CD8-positive, alpha-beta memory T cell (primary cell): ENCODE data around the gene TARP.

Source experiments
- CTCF ChIA-PET: fragments of 350-600 bp; sonication (Branson Sonifier 250); formaldehyde crosslinking; loops from one replicate; lab custom pipeline; 2021; ENCODE audit warnings: antibody characterized with exemption; lab: Charles Lee
- POLR2A ChIA-PET: fragments of 350-600 bp; sonication (Branson Sonifier 250); formaldehyde crosslinking; loops from one replicate; lab custom pipeline; 2021; ENCODE audit warnings: antibody characterized with exemption; lab: Charles Lee
- DNase-seq, 5 donors: peaks; one replicate each; pipeline versions ENCODE4 v3.0.0 to v3.0.0-alpha.2; 2020 to 2022; ENCODE audit warnings: mixed read lengths in 1 of 5
- H3K27ac ChIP-seq: one replicate; pipeline ENCODE4 v1.7.0; 2013; ENCODE audit warnings: low read depth, mild to moderate bottlenecking, low read length, moderate library complexity
- H3K27me3 ChIP-seq: 2 replicates; pipeline ENCODE4 v1.7.0; 2013; ENCODE audit warnings: low read length, mild to moderate bottlenecking; ENCODE audit not compliant: insufficient read depth, poor library complexity, severe bottlenecking
- H3K36me3 ChIP-seq: 2 replicates; pipeline ENCODE4 v1.7.0; 2013; ENCODE audit warnings: mild to moderate bottlenecking, low read length, moderate library complexity; ENCODE audit not compliant: insufficient read depth
- H3K4me1 ChIP-seq: 2 replicates; pipeline ENCODE4 v1.7.0; 2013; ENCODE audit warnings: mild to moderate bottlenecking, low read length, moderate library complexity; ENCODE audit not compliant: insufficient read depth
- H3K4me3 ChIP-seq: 2 replicates; pipeline ENCODE4 v1.7.0; 2013; ENCODE audit warnings: mild to moderate bottlenecking, low read length
- H3K9me3 ChIP-seq: 2 replicates; pipeline ENCODE4 v1.7.0; 2013; ENCODE audit warnings: mild to moderate bottlenecking, low read length
- H3K27ac Mint-ChIP-seq, 8 donors: one replicate each; pipeline ENCODE4 v1.8.0; 2020 to 2021; ENCODE audit warnings: mixed read lengths in 8 of 8, mild to moderate bottlenecking in 6 of 8, inconsistent platforms in 3 of 8, moderate library complexity in 3 of 8
- H3K27me3 Mint-ChIP-seq, 2 donors: one replicate each; pipeline ENCODE4 v1.8.0; 2020 to 2021; ENCODE audit warnings: mixed read lengths in 2 of 2, mild to moderate bottlenecking in 1 of 2, moderate library complexity in 1 of 2
- H3K36me3 Mint-ChIP-seq, 3 donors: one replicate each; pipeline ENCODE4 v1.8.0; 2020 to 2021; ENCODE audit warnings: mixed read lengths in 3 of 3, inconsistent platforms in 1 of 3, mild to moderate bottlenecking in 1 of 3
- H3K4me1 Mint-ChIP-seq, 3 donors: one replicate each; pipeline ENCODE4 v1.8.0; 2020 to 2021; ENCODE audit warnings: mixed read lengths in 3 of 3, inconsistent platforms in 1 of 3, mild to moderate bottlenecking in 1 of 3
- H3K4me3 Mint-ChIP-seq, 7 donors: one replicate each; pipeline ENCODE4 v1.8.0; 2020 to 2021; ENCODE audit warnings: mixed read lengths in 7 of 7, mild to moderate bottlenecking in 6 of 7, moderate library complexity in 4 of 7, inconsistent platforms in 2 of 7
- H3K9me3 Mint-ChIP-seq, 5 donors: one replicate each; pipeline ENCODE4 v1.8.0; 2020 to 2022; ENCODE audit warnings: mixed read lengths in 5 of 5, mild to moderate bottlenecking in 3 of 5, moderate library complexity in 2 of 5, inconsistent platforms in 1 of 5

The TARP gene

GRCh38 chr7:38283107-38283506, 9.7 kb upstream of the TARP start:
- H3K36me3 Mint-ChIP-seq = no peaks in the 10 kb centered on the region
- H3K27ac Mint-ChIP-seq = no peak overlapping the region
- H3K9me3 ChIP-seq = no peaks in the 10 kb centered on the region
- no peak overlapping the region for H3K4me3 ChIP-seq
- H3K27me3 Mint-ChIP-seq = no peaks in the 10 kb centered on the region
- H3K9me3 Mint-ChIP-seq = no peaks in the 10 kb centered on the region
- H3K4me3 Mint-ChIP-seq = no peak overlapping the region
- ChIA-PET POLR2A (no interaction called here), CTCF (no interaction called here)
- no peak overlapping the region for H3K27ac ChIP-seq
- DNase-seq = no peak
- no peaks in the 10 kb centered on the region for H3K27me3 ChIP-seq
- H3K4me1 Mint-ChIP-seq = peaks cover 0 to 2% (median 0%) of the 10 kb centered on the region in 3 donors
- no peaks in the 10 kb centered on the region for H3K4me1 ChIP-seq
- no peaks in the 10 kb centered on the region for H3K36me3 ChIP-seq

DNA sequence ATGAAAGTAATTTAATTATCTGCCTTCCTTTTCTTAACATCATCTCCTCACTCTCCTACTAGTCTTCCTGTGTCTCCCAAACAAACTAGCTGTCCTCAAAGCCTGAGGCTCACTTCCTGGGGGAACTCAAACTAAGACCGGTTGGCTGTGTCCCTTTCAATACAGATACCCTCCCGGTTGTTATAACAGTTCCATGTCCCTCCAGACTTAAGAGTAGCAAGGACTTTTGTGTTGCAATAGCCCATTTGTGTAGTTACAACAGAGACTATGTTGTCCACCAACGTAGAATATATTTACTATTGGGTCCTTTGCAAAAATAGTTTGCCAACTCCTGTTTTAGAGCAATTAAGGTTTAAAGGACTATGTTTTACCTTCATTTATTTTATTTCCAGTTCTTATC, 8.6 kb upstream of the TARP start:
- no peaks in the 10 kb centered on the region for H3K36me3 ChIP-seq
- no peak overlapping the region for H3K27ac Mint-ChIP-seq
- H3K9me3 ChIP-seq = no peaks in the 10 kb centered on the region
- POLR2A ChIA-PET = no interaction called here
- H3K4me3 Mint-ChIP-seq = no peak overlapping the region
- no peaks in the 10 kb centered on the region for H3K4me1 ChIP-seq
- H3K4me3 ChIP-seq = no peak overlapping the region
- no peaks in the 10 kb centered on the region for H3K36me3 Mint-ChIP-seq
- H3K27ac ChIP-seq = no peak overlapping the region
- CTCF ChIA-PET = no interaction called here
- H3K4me1 Mint-ChIP-seq = peaks cover 0 to 2% (median 0%) of the 10 kb centered on the region in 3 donors
- H3K9me3 Mint-ChIP-seq = no peaks in the 10 kb centered on the region
- no peak for DNase-seq
- H3K27me3 ChIP-seq = no peaks in the 10 kb centered on the region
- no peaks in the 10 kb centered on the region for H3K27me3 Mint-ChIP-seq

- Mint-ChIP-seq H3K4me3 (no peak overlapping the region), H3K36me3 (no peaks in the 10 kb centered on the region), H3K27ac (peak overlapping the region in 1 of 8 donors; percentile 77), H3K4me1 (peaks cover 0 to 2% (median 0%) of the 10 kb centered on the region in 3 donors), H3K27me3 (no peaks in the 10 kb centered on the region), H3K9me3 (no peaks in the 10 kb centered on the region)
- H3K9me3 ChIP-seq = no peaks in the 10 kb centered on the region
- ChIA-PET CTCF (no interaction called here), POLR2A (no interaction called here)
- no peak overlapping the region for H3K27ac ChIP-seq
- H3K27me3 ChIP-seq = no peaks in the 10 kb centered on the region
- no peak for DNase-seq
- no peak overlapping the region for H3K4me3 ChIP-seq
- H3K4me1 ChIP-seq = no peaks in the 10 kb centered on the region
- H3K36me3 ChIP-seq = no peaks in the 10 kb centered on the region
These were observed 7.8 kb upstream of the TARP start for GRCh38 chr7:38281266-38281665.

GRCh38 chr7:38280707-38281106, 7.3 kb upstream of the TARP start:
- Histone ChIP-seq H3K4me3 (no peak overlapping the region), H3K27me3 (no peaks in the 10 kb centered on the region), H3K27ac (no peak overlapping the region), H3K9me3 (no peaks in the 10 kb centered on the region), H3K4me1 (no peaks in the 10 kb centered on the region), H3K36me3 (no peaks in the 10 kb centered on the region)
- Mint-ChIP-seq H3K27ac (peak overlapping the region in 3 of 8 donors; percentile 77 to 87 (median 87)), H3K9me3 (no peaks in the 10 kb centered on the region), H3K4me1 (peaks cover 0 to 2% (median 0%) of the 10 kb centered on the region in 3 donors), H3K4me3 (peak overlapping the region in 2 of 7 donors; percentile 39 to 61), H3K27me3 (no peaks in the 10 kb centered on the region), H3K36me3 (no peaks in the 10 kb centered on the region)
- ChIA-PET CTCF (no interaction called here), POLR2A (no interaction called here)
- no peak for DNase-seq

DNA sequence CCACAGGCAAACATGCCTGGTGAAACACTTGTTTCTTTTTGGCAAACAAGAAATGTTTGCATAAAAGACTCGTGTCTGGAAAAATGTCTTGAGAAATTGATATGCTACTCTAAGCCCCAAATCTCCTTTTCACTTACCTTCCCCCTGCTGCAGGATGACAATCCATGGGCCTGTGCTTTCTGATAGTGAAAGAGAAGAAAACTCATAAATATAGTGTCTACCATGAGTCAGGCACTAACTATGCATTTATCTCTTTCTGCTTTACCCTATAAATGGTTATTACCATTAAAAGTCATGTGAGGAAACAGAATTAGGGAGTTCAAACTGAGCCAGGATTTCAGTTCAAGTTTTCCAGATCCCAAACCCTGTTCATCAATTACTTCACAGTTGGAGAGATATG, 6.6 kb upstream of the TARP start:
- ChIA-PET POLR2A (no interaction called here), CTCF (no interaction called here)
- no peak overlapping the region for H3K27ac Mint-ChIP-seq
- no peak overlapping the region for H3K4me3 Mint-ChIP-seq
- H3K9me3 Mint-ChIP-seq = no peaks in the 10 kb centered on the region
- H3K4me1 Mint-ChIP-seq = peaks cover 0 to 2% (median 0%) of the 10 kb centered on the region in 3 donors
- Histone ChIP-seq H3K9me3 (no peaks in the 10 kb centered on the region), H3K36me3 (no peaks in the 10 kb centered on the region), H3K27ac (no peak overlapping the region), H3K27me3 (no peaks in the 10 kb centered on the region), H3K4me1 (no peaks in the 10 kb centered on the region), H3K4me3 (no peak overlapping the region)
- no peaks in the 10 kb centered on the region for H3K36me3 Mint-ChIP-seq
- no peak for DNase-seq
- no peaks in the 10 kb centered on the region for H3K27me3 Mint-ChIP-seq

- H3K27me3 Mint-ChIP-seq = no peaks in the 10 kb centered on the region
- peaks cover 0 to 2% (median 0%) of the 10 kb centered on the region in 3 donors for H3K4me1 Mint-ChIP-seq
- ChIA-PET CTCF (interaction anchor here (1.5 kb wide), 1 partner anchor 59 kb away, joined by 5 read pairs; no protein-coding TSS in a partner anchor), POLR2A (no interaction called here)
- no peaks in the 10 kb centered on the region for H3K9me3 Mint-ChIP-seq
- Histone ChIP-seq H3K27me3 (no peaks in the 10 kb centered on the region), H3K4me1 (no peaks in the 10 kb centered on the region), H3K27ac (no peak overlapping the region), H3K9me3 (no peaks in the 10 kb centered on the region), H3K4me3 (no peak overlapping the region), H3K36me3 (no peaks in the 10 kb centered on the region)
- no peak for DNase-seq
- peaks cover 0 to 1% (median 0%) of the 10 kb centered on the region in 3 donors for H3K36me3 Mint-ChIP-seq
- peak overlapping the region; percentile 73 to 88 (median 84) for H3K4me3 Mint-ChIP-seq
- peak overlapping the region in 2 of 8 donors; percentile 70 to 83 for H3K27ac Mint-ChIP-seq
These were observed 2.9 kb upstream of the TARP start for GRCh38 chr7:38276096-38276877.

DNA sequence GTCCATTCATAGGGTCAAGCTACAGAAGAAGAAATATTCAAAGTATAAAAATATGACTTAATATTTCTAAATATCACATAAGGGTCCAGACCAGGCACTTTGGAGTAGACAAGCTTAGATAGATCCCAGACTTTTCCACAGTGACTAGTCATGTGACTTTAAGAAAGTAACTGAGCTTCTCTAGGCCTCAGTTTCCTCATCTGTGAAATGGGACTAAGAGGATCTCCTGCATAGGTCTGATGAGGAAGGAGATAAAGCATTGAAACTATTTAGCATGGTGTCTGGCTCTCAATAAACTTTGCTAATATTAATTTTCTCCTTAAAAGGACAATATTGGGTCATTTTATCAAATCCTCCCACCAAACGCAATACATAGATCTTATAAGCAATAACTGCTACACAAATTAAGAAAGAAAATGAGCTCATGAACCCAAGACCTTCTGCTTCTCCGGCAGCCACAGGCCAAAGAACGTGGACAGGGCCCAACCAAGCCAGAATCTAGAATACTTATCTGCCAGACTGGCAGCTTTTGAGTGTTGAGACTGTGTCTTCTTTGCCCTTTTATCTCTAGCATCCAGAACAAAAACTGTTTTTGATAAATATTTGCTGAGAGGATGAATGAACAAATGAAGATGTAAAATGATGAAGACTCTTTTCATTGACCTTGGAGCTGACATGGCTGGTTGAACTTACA, 1.6 kb upstream of the TARP start:
- H3K27me3 ChIP-seq = no peaks in the 10 kb centered on the region
- Mint-ChIP-seq H3K4me1 (no peaks in the 10 kb centered on the region), H3K27me3 (no peaks in the 10 kb centered on the region), H3K27ac (peak overlapping the region in 4 of 8 donors; percentile 19 to 85 (median 52)), H3K36me3 (peaks cover 0 to 1% (median 0%) of the 10 kb centered on the region in 3 donors), H3K9me3 (no peaks in the 10 kb centered on the region), H3K4me3 (peak overlapping the region; percentile 63 to 88 (median 84))
- POLR2A ChIA-PET = no interaction called here
- no peaks in the 10 kb centered on the region for H3K4me1 ChIP-seq
- H3K36me3 ChIP-seq = no peaks in the 10 kb centered on the region
- no peak for DNase-seq
- H3K27ac ChIP-seq = no peak overlapping the region
- CTCF ChIA-PET = interaction anchor here (1.0 to 1.5 kb wide), 3 partner anchors 60 to 88 kb away, joined by 3 to 5 read pairs (median 5); no protein-coding TSS in a partner anchor
- no peaks in the 10 kb centered on the region for H3K9me3 ChIP-seq
- H3K4me3 ChIP-seq = no peak overlapping the region

DNA sequence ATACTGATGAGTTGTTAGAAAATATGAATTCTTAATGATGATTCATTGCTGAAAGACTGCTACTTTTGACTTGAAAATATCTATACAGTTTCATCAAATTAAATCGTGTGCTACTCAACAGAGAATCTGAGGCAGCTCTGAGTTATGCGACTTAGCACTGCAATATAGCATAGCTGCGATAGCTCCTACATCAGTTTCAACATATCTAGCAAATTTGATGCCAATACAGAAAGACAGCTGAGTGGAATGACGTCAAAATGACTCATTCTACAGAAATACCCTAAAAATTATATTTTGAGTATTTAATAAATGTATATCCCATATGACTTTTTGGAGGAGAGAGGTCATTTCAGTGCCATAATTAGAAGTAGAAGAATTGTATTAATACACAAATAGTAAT, 1.1 kb upstream of the TARP start:
- H3K4me1 ChIP-seq = no peaks in the 10 kb centered on the region
- H3K27ac ChIP-seq = no peak overlapping the region
- POLR2A ChIA-PET = no interaction called here
- H3K4me3 ChIP-seq = no peak overlapping the region
- DNase-seq = no peak
- no peaks in the 10 kb centered on the region for H3K4me1 Mint-ChIP-seq
- no peaks in the 10 kb centered on the region for H3K9me3 ChIP-seq
- no peaks in the 10 kb centered on the region for H3K27me3 ChIP-seq
- H3K27me3 Mint-ChIP-seq = no peaks in the 10 kb centered on the region
- no peaks in the 10 kb centered on the region for H3K36me3 ChIP-seq
- peak overlapping the region; percentile 52 to 90 (median 83) for H3K4me3 Mint-ChIP-seq
- CTCF ChIA-PET = interaction anchor here (1.0 to 1.5 kb wide), 3 partner anchors 61 to 88 kb away, joined by 3 to 5 read pairs (median 5); no protein-coding TSS in a partner anchor
- no peaks in the 10 kb centered on the region for H3K9me3 Mint-ChIP-seq
- H3K36me3 Mint-ChIP-seq = peaks cover 0 to 1% (median 0%) of the 10 kb centered on the region in 3 donors
- peak overlapping the region in 2 of 8 donors; percentile 12 to 27 for H3K27ac Mint-ChIP-seq
